Measurements from ENCODE around the gene PCDHGA12.
"Not testable (repeated sequence)": the region's sequence is repeated elsewhere in the genome, so short reads cannot be mapped to it uniquely, and the experiment has no call there.

Gene PCDHGA12

DNA sequence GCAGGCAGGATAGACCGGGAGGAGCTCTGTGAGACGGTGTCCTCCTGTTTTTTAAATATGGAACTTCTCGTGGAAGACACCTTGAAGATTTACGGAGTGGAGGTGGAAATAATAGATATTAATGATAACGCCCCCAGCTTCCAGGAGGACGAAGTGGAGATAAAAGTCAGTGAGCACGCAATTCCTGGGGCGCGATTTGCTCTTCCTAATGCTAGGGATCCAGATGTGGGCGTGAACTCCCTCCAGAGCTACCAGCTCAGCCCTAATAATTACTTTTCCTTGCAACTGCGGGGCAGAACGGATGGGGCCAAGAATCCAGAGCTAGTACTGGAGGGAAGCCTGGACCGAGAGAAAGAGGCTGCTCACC lies 8.8 kb upstream of the PCDHGA12 start:
- no peak for DNase-seq (ENCODE audit: low read depth)
- TF ChIP-seq, protein P1, sequence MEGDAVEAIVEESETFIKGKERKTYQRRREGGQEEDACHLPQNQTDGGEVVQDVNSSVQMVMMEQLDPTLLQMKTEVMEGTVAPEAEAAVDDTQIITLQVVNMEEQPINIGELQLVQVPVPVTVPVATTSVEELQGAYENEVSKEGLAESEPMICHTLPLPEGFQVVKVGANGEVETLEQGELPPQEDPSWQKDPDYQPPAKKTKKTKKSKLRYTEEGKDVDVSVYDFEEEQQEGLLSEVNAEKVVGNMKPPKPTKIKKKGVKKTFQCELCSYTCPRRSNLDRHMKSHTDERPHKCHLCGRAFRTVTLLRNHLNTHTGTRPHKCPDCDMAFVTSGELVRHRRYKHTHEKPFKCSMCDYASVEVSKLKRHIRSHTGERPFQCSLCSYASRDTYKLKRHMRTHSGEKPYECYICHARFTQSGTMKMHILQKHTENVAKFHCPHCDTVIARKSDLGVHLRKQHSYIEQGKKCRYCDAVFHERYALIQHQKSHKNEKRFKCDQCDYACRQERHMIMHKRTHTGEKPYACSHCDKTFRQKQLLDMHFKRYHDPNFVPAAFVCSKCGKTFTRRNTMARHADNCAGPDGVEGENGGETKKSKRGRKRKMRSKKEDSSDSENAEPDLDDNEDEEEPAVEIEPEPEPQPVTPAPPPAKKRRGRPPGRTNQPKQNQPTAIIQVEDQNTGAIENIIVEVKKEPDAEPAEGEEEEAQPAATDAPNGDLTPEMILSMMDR (IDR thresholded peaks at IDR 0.05; ENCODE audit: low read depth, low read length, missing control alignments), result no peak
- H3K4me3 ChIP-seq (ENCODE audit: low read depth, low read length), result peak overlapping the region; percentile 70

GRCh38 chr5:141422742-141423291 lies 7.5 kb upstream of the PCDHGA12 start:
- DNase-seq (ENCODE audit: low read depth), result no peak
- H3K4me3 ChIP-seq (ENCODE audit: low read depth, low read length), result no peak overlapping the region
- TF ChIP-seq, protein P1 (IDR thresholded peaks at IDR 0.05; ENCODE audit: low read depth, low read length, missing control alignments), result no peak

DNA sequence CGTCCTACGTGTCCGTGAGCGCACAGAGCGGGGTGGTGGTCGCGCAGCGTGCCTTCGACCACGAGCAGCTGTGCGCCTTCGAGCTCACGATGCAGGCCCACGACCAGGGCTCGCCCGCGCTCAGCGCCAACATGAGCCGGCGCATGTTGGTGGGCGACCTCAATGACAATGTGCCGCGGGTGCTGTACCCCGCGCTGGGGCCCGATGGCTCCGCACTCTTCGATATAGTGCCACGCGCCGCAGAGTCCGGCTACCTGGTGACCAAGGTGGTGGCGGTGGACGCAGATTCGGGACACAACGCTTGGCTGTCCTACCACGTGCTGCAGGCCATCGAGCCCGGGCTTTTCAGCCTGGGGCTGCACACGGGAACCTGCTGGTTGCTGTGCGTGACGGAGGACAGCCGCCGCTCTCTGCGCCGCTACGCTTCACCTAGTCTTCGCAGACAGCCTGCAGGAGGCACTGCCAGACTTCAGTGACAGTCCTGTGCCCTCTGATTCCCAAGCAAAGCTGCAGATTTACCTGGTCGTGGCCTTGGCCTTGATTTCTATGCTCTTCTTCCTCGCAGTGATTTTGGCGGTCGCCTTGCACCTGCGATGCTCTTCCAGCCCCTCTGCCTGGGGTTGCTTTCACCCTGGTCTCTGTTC lies 2.4 kb upstream of the PCDHGA12 start:
- H3K4me3 ChIP-seq (ENCODE audit: low read depth, low read length), result no peak overlapping the region
- DNase-seq (ENCODE audit: low read depth), result no peak
- TF ChIP-seq, protein P1 (IDR thresholded peaks at IDR 0.05; ENCODE audit: low read depth, low read length, missing control alignments), result no peak

DNA sequence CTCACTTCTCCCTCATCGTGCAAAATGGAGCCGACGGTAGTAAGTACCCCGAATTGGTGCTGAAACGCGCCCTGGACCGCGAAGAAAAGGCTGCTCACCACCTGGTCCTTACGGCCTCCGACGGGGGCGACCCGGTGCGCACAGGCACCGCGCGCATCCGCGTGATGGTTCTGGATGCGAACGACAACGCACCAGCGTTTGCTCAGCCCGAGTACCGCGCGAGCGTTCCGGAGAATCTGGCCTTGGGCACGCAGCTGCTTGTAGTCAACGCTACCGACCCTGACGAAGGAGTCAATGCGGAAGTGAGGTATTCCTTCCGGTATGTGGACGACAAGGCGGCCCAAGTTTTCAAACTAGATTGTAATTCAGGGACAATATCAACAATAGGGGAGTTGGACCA lies 979 bp downstream of the PCDHGA12 start:
- peak overlapping the region; percentile 64 for H3K4me3 ChIP-seq (ENCODE audit: low read depth, low read length)
- DNase-seq (ENCODE audit: low read depth), result no peak
- TF ChIP-seq, protein P1 (IDR thresholded peaks at IDR 0.05; ENCODE audit: low read depth, low read length, missing control alignments), result no peak

DNA sequence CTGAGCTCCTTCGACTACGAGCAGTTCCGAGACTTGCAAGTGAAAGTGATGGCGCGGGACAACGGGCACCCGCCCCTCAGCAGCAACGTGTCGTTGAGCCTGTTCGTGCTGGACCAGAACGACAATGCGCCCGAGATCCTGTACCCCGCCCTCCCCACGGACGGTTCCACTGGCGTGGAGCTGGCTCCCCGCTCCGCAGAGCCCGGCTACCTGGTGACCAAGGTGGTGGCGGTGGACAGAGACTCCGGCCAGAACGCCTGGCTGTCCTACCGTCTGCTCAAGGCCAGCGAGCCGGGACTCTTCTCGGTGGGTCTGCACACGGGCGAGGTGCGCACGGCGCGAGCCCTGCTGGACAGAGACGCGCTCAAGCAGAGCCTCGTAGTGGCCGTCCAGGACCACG lies 2.0 kb downstream of the PCDHGA12 start:
- DNase-seq (ENCODE audit: low read depth); H3K4me3 ChIP-seq (ENCODE audit: low read depth, low read length): not testable (repeated sequence)

- H3K4me3 ChIP-seq (ENCODE audit: low read depth, low read length); DNase-seq (ENCODE audit: low read depth): not testable (repeated sequence)
These were observed 2.4 kb downstream of the PCDHGA12 start for GRCh38 chr5:141432726-141433125.

DNA sequence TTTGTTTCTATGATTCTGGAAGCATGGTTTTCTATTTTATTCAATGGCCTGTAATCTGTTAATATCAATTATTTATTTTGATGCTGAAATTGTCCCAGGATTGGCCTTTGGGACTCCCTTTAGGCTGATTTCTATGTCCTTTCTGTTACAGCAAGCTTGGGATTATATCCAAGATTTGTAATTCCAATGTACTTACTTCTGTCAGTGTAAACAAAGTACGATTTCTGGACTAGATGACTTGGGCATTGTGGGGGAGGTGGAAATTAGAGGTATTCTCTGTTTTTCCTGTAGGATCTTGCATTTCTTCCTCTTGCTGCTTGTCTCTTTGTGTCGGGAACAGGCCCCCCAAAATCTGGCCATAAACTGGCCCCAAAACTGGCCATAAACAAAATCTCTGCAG lies 3.7 kb downstream of the PCDHGA12 start:
- H3K4me3 ChIP-seq (ENCODE audit: low read depth, low read length), result no peak overlapping the region
- TF ChIP-seq, protein P1 (IDR thresholded peaks at IDR 0.05; ENCODE audit: low read depth, low read length, missing control alignments), result no peak

DNA sequence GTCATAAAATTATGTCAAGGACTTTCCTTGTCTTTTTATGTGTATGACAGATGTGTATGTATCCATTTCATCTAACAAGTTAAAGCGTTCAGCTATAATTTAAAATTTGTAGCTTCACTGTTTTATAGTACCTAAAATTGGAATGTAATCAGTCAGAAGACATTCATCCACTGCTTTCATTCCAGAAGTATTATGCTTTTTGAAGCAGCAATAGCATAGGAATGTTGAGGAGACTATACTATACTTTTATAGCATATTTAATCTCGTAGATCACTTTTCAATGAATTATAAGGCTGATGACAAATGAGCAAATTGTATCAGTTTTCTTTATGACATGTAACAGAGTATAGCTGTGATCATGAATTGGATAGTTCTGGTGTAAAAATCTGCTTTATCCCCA lies 6.9 kb downstream of the PCDHGA12 start:
- DNase-seq (ENCODE audit: low read depth), result no peak
- TF ChIP-seq, protein P1 (IDR thresholded peaks at IDR 0.05; ENCODE audit: low read depth, low read length, missing control alignments), result no peak
- no peak overlapping the region for H3K4me3 ChIP-seq (ENCODE audit: low read depth, low read length)

More for the DNA sequence above, 3.7 kb downstream of the PCDHGA12 start:
- DNase-seq (ENCODE audit: low read depth), result no peak
